DMS53 treated with DMSO at 0.1 percent for 48 hours (cell line): ENCODE data around the gene PTPRG.

Source experiments
- DNase-seq: peaks from one replicate; lab custom pipeline; 2025; ENCODE audit not compliant: unreplicated experiment; lab: John Stamatoyannopoulos, UW

PTPRG gene

DNA sequence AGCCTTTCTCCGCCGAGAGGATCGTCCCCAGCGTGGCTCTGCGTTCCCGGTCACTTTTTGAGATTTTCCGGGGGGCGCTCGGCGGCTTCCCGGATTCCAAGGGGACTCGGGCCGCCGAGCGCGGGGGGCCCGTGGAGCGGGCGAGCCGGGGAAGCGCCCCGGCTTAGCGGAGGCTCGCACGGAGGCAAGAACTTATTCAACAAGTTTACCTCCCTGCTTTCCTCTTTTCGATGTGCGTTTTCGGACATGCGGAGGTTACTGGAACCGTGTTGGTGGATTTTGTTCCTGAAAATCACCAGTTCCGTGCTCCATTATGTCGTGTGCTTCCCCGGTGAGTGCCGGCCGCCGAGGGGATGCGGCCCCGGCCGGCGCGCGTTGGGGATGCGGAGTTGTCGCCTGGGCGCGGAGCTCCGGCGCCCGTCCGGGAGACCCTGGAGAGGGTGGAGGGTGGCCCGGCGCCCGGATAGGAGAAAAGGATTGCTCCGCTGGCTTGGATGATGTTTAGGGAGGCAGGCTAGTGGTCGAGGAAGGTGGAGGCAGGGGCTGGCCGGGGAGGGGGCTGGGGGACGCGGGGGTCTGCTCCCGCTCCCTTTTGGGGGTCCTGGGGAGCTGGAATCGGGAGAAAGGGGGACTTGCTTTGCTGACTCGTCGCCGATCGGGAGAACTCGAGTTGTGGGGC, 810 bp downstream of the PTPRG start:
- no peak for DNase-seq

DNA sequence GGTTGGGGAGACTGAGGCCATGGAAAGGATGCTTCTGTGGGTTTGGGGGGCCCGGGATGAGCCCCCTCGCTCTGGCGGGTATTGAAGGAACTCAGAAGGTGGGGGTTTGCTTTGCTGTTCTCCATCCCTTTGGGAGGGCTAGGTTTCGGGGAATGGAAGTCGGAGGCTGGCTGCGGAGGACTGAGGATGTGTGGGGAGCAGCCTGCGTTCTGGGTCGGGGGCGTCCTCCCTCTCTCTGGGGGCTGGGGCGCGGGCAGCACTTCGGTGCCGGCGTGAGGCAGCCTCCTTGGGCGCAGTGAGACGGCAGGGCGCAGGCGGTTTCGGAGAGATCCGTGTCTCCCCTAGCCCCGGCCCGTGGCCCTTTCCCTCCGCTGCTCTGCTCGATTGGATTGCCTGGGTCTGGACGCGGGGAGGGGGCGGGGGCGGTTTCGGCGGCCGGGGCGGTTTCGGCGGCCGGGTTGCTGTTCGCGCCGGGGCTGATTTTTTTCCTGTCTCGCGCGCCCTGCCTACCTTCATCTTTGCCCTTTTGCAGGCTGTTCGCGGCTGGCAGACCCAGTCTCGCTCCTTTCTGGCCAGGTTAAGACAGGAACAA, 1.4 kb downstream of the PTPRG start:
- no peak for DNase-seq

DNA sequence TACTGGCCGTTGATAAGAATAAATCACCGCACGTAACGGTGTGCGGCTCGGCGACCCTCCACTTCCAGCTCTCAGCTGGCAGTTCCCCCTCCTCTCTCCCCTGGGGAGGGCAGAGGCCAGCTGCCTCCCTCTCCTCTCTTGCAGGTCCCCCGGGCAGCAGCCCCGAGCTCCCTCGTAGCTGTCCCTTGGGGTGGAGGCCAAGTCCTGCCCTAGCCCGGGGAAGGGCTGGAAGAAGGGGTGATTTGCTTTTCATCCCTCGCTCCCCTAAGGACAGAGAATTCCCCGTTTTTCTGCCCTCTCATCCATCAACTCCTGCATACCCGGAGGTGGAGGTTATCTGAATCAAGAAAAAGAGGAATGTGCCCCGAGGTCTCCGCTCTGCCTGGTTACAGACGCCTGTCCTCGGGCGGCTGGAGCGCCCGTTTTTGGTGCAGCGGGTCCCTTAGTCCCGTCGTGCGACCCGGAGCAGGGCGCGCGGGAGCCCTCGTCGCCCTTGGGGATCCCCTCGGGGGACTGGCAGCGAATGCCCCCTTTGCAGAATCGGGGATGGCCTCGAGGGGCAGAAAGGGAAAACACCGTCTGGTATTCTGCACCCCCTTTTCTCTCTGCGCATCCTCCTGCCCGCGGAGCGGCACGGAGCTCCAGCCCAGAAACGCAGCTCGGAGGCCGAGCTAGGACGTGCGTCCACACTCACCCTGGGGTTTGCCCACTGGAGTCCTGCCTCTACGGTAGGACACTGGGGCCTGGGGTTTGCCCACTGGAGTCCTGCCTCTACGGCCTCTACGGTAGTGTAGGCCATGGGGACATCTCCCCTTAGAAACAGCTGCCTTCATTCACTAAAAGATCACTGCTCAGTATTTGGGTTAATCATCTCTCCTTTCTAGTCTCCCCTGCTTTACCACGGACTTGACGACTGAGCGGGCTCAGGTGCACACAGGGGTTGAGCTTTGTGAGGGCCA, 2.2 kb downstream of the PTPRG start:
- DNase-seq = no peak

DNA sequence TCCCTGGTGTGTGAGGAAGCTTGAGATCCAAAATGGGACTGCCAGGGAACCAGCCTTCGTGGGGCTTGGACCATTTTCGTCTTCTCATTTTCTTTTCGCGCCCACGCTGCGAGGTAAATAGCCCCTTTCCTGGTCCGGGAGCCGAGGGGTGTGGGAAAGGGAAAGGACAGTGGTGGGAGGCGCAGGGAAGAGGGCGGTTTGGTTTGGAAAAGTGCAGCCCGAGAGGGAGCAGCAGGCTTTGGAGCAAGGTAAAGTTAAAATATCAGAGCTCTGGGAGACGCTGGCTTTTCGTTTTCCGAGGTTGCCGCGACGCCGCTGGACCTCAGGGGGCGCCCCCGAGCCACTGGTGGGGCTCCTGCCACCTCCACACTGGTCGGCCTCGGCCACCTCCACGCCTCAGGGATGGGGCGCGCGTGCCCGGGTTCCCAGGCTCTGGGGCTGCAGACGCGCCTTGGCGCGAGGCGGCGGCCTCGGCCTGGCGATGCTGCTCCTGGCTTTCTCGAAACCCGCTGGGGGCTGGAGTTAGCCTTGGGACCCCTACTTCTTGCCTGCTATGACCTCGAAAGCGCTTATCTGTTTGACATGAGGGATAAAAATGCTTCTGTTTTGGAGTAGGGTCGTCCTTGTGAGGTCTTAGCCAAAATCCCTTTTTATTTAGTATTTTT, 3.2 kb downstream of the PTPRG start:
- peak; percentile 8 for DNase-seq

DNA sequence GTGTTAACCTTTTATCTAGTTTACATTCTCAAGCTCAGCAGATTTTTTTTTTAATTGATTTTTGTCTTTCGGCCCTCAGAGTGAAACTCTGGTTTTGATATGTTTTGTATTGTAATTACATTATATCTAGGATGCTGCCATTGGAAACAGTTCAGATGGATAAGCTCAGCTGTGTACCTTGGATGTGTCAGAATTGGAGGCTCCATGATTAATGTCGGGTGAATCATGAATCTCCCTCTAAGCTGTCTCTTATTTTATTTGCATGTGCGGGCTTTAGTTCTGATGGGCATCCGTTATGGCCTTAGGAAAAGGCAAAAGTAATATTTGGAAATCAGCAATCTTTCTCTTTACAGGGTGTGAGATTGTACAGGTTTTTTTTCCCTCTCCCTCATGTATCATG, 4.2 kb downstream of the PTPRG start:
- DNase-seq = no peak

DNA sequence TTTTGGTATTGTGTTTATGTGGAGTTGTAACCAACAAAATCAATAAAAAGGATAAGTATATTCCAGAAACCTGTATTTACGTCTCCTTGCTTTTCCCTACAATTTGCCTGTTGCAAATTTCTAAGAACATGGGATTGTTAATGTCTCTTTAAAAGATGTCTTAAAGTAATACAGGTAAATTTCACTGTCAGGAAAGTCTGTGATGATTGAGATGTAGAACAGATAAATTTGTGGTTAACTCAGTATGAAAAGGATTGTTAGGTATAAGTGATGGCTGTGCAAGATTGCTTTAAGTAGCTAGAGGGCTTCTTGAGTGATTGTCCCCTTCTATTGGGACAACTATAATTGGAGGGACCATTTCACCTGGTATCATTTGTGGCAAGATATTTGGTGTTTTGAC, 6.8 kb downstream of the PTPRG start:
- DNase-seq = no peak

DNA sequence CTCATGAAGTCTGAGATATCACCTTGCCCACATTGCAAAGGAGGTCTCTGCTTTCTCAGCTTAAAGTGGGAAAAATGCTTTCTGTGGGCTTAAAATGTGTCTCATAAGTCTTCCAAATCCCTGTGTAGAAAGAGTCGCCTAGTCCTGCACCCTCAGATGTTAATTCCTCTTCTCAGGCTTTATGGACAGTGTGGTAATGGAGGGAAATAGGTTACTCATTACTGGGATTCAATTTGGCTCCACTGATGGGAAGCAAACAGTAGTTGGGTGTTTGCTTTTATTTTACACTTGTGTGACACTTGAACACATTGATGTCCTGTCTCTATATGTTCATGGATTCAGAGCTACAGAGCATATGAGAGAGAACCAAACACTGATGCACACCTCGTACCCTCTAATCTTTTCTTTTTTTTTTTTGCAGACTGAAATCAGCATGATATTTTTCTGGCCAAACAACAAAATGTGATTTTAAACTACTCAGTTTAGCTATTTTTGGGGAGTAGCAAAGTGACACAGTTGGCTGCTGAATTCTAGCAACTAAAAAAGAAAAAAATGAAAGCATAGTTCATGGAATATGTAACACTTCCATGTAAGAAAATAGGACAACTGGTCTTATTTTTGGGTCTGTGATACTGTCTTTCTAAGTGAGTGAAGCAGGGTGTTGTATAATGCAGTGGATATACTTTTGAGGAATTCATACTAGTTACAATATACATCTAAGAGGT, 8.6 kb downstream of the PTPRG start:
- DNase-seq = no peak

DNA sequence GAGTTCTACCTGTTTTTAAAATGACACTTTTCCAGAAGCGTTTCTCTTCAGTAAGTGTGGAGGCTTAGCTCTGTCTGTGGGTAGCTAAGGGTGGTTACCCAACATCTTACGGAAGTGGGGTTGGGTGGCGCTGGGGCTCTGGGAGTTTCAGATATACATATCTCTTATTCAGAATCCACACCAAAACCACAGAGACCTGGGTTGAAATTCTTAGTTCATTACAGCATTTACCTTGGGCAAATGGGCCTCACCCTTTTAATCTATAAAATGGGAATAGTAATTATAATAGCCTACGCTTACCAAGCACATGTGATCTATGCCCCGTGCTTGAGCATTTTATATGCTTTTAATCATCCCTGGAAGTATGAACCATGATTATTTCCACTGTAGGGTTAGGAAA, 9.4 kb downstream of the PTPRG start:
- no peak for DNase-seq

DNA sequence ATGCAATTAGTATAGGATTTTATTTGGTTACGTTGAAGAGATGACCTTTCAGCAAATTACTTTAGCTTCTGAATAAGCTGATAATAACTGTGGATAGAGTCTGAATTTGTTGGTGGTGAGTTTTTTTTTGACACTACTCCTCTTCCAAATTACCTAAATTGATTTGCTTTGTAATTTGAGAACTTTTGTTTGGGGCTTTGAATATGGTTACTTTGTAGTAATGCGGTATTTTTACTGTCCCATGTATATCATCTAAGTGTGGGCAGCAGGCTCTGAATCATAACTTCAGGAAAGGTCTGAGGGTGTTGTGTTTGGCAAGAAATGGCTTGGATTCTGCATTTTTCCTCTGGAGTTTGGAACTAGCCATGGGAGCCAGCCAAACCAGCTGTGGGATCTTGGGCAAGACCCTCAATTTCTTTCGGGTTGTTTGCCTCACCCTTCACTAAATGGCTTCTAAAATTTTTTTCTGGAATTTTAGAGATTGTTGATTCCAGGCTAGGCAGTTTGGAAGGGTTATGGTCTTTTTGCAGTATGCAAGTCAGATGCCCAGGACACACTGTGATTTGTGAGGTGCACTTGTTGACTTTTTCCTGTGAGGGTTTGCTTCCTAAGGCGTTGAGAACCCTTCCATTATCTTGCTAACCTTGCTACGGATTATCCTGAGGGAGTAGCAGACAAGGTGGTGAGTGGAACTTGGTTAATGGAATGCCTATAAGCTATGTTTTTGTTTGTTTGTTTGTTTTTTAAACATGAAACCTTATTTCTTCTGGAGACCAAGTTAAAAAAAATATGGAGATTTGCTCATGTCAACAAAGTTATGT, 10.4 kb downstream of the PTPRG start:
- no peak for DNase-seq

DNA sequence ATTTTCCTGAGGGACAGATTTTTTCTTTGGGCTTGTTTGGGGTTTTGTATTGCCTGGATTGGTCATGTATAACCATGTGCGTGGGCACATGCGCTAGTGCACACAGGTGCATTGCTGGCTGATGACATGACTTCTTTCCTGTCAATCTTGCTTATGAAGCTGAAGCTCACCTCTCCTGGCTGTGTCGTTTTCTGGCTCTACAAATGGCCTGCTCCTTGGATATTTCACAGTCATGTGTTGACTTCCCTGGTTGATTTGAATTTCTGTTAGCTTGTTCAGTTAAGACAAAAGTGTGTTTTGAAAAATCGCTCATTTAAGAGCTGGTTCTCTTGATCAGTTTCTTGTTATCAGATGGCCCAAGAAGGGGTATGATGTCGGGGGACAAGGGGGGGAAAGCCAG, 11.5 kb downstream of the PTPRG start:
- no peak for DNase-seq

DNA sequence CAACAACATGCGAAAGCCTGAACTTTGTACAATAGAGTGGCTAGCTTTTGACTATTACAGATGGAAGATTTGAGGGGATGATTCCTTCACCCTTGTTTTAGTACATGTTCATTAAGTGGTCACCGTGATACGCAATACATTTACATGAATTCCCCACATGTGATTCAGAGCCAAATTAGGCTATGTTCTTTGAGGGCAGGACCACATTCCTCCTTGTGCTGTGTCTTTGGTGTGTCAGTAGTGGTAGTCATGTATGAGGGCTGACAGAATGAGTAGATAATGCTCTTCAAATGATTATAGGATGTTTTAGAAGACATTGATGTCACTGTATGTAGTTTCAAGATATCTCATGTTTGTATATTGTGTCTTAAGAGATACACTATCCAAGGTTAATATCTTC, 12.1 kb downstream of the PTPRG start:
- DNase-seq = no peak

DNA sequence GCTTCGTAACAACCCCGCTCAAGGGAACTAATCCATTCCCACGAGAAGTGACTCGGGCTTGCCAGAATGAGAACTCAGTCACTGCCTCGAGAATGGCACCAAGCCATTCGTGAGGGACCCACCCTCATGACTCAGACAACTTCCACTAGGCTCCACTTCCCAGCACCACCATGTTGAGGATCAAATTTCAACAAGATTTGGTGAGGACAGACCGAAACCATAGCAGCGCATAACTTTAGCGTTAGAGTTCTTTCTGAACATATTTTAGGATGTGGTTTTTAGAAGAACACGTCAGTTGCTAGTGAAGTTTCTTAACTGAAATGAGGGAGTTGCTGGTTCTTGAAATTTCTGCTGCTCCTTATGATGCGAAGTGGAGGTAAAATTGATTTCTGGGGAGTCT, 13.5 kb downstream of the PTPRG start:
- DNase-seq = no peak

DNA sequence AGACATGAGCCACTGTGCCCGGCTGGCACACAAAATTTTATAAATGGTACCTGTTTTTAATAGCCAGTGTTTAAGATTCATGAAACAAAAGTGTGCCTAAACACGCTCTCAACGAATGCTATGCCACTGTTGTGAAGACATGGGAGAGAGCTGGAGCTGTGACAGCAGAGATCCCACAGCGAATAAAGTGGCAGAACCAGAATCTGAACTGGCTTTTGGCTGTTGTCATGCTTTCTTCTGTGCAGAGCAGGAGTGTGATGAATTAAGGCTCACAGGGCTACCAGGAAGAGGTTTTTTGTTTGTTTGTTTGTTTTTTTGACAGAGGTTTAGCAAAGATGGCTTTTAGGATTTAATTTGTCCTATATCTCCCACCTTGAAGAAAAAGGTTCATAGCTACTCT, 14.5 kb downstream of the PTPRG start:
- DNase-seq = no peak

DNA sequence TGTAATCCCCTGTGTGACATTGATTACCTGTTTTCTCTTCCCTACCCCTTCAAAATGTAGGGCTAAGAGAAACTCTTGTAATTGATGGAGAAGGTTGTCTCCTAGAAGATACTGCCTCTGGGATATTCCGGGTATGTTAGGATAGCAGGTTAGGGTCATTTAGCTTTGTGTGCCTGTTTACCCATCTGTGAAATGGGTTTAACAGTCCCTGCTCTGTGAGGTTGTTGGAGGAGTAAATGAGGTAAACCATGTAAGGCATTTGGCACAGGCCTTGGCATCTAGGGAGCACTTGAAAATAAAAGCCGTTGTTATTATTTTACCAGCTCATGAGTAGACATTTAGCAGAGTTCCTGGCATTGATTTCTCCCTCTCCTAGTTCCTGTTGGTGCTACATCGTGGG, 16.4 kb downstream of the PTPRG start:
- DNase-seq = no peak

DNA sequence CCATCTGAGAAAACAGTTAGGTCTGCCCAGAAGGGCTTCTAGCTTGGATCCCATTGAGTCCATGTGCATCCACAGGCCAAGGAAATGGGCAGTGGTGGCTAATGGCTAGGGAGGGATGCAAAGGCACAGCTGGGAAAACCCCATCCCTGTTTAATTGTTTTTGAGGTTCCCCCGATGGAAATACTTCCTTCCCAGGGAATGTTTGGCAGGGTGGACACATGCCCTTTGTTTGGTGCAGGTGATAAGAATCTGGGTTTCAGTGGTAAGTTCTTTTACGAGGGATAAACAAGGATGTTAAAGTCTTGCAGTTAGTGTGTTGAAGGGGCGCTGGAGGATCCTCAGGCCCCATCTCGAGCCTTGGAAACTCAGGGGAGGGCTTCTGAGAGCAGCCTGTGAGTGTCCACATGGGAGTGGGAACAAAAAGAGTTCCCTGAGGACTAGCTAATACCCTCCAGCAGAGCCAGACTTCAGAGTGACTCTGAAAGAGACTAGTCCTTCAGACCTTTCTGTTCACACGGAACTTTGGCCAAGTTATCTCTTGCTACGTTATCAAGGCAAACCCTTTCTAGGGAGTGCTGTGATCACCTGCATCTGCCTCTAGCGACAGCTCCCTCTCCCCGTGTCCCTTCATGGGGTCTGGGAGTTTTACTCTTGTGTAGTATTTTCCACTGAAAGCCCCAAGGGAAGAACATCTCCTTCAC, 17.4 kb downstream of the PTPRG start:
- DNase-seq = no peak

DNA sequence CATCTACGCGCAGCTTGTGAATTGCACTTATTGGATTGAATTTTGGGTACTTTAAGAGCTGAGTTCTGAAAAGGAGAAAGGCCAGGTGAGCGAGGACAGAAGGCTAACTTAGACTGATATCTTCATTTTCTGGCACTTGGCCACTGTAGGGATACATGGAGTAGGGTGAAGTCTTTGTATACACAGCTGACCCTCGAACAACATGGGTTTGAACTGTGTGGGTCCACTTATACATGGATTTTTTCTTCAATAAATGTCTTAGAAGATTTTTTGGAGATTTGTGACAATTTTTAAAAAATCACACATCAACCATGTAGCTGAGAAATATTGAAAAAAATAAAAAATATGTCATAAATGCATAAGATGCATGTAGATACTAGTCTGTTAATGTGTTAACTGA, 18.3 kb downstream of the PTPRG start:
- DNase-seq = no peak

DNA sequence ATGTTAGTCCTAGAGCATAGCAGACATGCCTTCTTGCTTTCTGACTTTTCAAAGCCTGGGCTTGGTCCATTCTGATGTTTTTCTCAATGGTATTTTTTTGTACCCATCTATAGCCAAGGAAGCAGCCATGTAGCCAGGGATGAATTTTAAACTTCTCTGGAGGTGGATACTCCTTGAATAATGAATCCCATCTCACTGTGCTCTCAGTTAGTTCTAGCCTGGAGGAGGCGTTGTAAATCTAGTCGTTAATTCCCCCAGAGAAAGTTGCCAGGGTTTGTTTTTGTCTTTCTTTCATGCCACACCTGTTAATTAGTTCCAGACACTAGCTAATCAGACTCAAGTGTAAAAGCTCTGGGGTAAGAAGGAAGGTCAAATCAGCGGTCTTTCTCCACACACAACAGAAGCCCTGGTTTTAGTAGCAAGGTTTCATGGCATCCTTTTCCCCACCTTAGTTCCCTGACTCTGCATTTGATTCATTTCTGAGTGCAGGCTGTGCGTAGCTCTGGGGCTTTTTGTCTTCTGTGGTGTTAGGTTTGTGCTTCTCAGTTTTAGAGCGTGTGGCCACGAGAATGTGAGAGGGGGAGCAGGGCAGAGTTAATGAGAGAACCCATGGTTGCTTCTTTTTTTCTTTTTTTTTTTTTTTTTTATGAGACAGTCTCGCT, 19.7 kb downstream of the PTPRG start:
- DNase-seq = no peak

DNA sequence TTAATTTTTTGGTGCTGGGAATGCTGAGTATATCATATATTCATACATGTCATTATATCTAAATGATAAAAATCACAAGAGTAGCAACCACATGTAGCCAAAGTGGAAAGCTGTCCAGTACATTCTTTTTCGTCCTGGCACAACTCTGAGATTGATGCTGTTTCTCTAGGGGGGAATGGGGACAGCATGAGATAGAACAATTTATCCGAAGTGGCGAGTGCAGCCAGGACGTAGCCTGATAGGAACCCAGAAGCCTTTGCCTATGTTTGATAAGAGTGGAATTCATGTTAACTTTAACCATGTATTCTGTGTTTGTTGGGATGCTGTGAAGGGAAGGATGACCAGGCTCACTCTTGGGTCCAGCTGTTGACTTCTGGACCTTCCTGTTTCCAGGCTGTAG, 20.9 kb downstream of the PTPRG start:
- DNase-seq = no peak

DNA sequence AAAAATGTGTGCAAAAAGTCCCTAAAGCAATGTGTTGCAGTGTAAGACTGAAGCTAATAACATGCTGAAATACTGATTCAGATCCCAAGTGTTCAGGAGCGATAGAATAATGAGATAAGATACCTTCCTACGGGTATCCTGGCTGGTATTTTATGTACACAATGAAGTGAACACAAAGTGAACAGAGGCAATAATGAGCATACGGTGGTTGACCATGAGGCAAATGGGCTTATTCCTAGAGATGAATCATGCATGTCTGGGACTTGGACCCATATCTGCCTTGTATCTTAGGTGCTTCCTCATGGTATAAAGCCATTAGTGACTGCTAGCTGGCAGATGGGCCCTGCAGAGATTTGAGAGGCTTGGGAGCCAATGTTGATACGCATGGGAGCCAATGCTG, 21.5 kb downstream of the PTPRG start:
- no peak for DNase-seq
